Measurements from ENCODE around the gene ATP6AP1.

DNA sequence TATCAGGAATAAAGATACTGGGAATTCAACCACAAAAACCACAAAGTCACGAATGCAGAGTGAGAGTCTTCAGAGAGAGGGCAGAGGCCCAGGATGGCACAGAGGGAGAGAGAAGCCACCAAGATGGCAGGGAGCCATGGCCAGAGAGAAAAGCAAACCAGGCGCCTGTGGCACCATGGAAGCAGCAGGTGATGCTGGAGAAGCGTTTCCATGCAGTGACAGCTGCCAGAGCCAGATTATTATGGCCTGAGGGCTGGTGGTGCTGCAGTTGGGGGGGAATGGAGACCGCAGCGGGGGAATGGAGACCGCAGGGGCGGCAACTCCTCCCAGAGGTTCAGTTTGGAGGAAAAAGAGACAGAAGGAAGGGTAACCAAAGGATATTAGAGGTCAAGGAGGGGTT is 11.3 kb upstream of the ATP6AP1 start:
- TF ChIP-seq, protein P1, sequence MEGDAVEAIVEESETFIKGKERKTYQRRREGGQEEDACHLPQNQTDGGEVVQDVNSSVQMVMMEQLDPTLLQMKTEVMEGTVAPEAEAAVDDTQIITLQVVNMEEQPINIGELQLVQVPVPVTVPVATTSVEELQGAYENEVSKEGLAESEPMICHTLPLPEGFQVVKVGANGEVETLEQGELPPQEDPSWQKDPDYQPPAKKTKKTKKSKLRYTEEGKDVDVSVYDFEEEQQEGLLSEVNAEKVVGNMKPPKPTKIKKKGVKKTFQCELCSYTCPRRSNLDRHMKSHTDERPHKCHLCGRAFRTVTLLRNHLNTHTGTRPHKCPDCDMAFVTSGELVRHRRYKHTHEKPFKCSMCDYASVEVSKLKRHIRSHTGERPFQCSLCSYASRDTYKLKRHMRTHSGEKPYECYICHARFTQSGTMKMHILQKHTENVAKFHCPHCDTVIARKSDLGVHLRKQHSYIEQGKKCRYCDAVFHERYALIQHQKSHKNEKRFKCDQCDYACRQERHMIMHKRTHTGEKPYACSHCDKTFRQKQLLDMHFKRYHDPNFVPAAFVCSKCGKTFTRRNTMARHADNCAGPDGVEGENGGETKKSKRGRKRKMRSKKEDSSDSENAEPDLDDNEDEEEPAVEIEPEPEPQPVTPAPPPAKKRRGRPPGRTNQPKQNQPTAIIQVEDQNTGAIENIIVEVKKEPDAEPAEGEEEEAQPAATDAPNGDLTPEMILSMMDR (conservative IDR thresholded peaks at IDR 0.05) = no peak
- no peak for TF ChIP-seq EZH2 (IDR thresholded peaks at IDR 0.05; ENCODE audit: low read depth)
